ENCODE measurements around the gene FMN2. TPM values are rescaled to one million over a fixed set of nuclear protein-coding genes. Genes with fewer than 3 reads are reported as not detected.

The FMN2 gene
- total RNA-seq, 1 experiment from 2014 or later: 0.59 TPM

DNA sequence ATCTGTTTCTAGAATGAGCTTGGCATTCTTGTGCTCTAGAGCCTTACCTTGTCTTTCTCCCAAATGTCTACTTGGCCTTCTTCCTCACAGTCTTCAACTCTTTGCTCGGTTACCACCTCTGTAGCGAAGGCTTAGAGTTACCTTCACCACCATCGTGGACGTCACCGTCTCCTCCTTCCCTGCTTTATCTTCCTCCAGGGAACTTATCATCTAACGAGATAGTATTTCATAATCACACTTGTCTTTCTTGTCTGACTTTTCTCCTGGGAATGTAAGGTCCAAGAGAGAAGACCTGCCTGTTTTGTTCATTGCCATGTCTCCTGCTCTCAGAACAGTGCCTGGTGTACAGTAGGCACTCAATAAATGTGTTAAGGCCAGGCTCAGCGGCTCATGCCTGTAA lies 404.7 kb downstream of the FMN2 start:
- no peak overlapping the region for H2BK120ac ChIP-seq (ENCODE audit: low read depth, low read length, poor library complexity, severe bottlenecking)
- no peaks in the 10 kb centered on the region for H4K20me1 ChIP-seq (ENCODE audit: control insufficient read depth, insufficient read depth, insufficient read length)
- no peak overlapping the region for H3T11ph ChIP-seq (ENCODE audit: low read length)
- 0 out of 2 replicates have a peak, but pooled peaks cover 5% of the 10 kb centered on the region for H3K4me1 ChIP-seq (ENCODE audit: insufficient read depth, low read length)
- H3K27ac ChIP-seq (ENCODE audit: insufficient read length, low read depth, low read length): no peak overlapping the region
- Mint-ChIP-seq H3K9me3 (no peaks in the 10 kb centered on the region), H3K27me3 (ENCODE audit: low read depth) (peaks cover 22% of the 10 kb centered on the region), H3K4me3 (no peak overlapping the region), H3K4me1 (peaks cover 0 to 9% of the 10 kb centered on the region in 2 experiments; a peak in 3 of 4 replicates), H3K27ac (no peak overlapping the region; a peak in 1 of 7 replicates), H3K36me3 (ENCODE audit: insufficient read depth in 1 of 3, low read depth in 3 of 3) (no peaks in the 10 kb centered on the region)
- H3K9ac ChIP-seq (ENCODE audit: extremely low read depth, insufficient read length, low read length): no peak overlapping the region
- H2BK12ac ChIP-seq (ENCODE audit: insufficient read length, low read depth, low read length): no peak overlapping the region
- H3K79me1 ChIP-seq (ENCODE audit: insufficient read depth, low read depth, low read length, poor library complexity, severe bottlenecking): no peaks in the 10 kb centered on the region
- H2BK20ac ChIP-seq (ENCODE audit: low read depth, low read length, poor library complexity, severe bottlenecking): no peak overlapping the region
- no peak overlapping the region for H3K4ac ChIP-seq (ENCODE audit: low read depth, low read length)
- TF ChIP-seq, protein P1, sequence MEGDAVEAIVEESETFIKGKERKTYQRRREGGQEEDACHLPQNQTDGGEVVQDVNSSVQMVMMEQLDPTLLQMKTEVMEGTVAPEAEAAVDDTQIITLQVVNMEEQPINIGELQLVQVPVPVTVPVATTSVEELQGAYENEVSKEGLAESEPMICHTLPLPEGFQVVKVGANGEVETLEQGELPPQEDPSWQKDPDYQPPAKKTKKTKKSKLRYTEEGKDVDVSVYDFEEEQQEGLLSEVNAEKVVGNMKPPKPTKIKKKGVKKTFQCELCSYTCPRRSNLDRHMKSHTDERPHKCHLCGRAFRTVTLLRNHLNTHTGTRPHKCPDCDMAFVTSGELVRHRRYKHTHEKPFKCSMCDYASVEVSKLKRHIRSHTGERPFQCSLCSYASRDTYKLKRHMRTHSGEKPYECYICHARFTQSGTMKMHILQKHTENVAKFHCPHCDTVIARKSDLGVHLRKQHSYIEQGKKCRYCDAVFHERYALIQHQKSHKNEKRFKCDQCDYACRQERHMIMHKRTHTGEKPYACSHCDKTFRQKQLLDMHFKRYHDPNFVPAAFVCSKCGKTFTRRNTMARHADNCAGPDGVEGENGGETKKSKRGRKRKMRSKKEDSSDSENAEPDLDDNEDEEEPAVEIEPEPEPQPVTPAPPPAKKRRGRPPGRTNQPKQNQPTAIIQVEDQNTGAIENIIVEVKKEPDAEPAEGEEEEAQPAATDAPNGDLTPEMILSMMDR (conservative IDR thresholded peaks at IDR 0.05): no peak
- H3K23me2 ChIP-seq (ENCODE audit: insufficient read length, low read depth, low read length, poor library complexity, severe bottlenecking): peaks cover 5% of the 10 kb centered on the region
- WGBS (ENCODE audit: extremely low coverage, insufficient read length, low lambda C conversion rate): no CpG with 5 or more reads among the region's 7 CpGs
- no peak overlapping the region for H3K56ac ChIP-seq (ENCODE audit: insufficient read length, low read depth, low read length)
- no peak for DNase-seq
- H3K4me2 ChIP-seq (ENCODE audit: insufficient read depth, insufficient read length, low read length): no peak overlapping the region
- no peak overlapping the region for H4K8ac ChIP-seq (replicated peaks; ENCODE audit: insufficient read length, low read depth, low read length)
- no peak overlapping the region for H3K23ac ChIP-seq (ENCODE audit: insufficient read length, low read depth, low read length)
- H3K79me2 ChIP-seq (ENCODE audit: insufficient read depth, low read length): no peaks in the 10 kb centered on the region
- no peak overlapping the region for H3K14ac ChIP-seq (ENCODE audit: insufficient read depth, low read length)
- H3K27me3 ChIP-seq (ENCODE audit: insufficient read depth, low read length): no peaks in the 10 kb centered on the region; the same call in 1 of the 2 replicates
- H2AFZ ChIP-seq (ENCODE audit: low read length): no peak overlapping the region
- H2BK5ac ChIP-seq (ENCODE audit: insufficient read length, low read length): no peak overlapping the region
- H4K91ac ChIP-seq (ENCODE audit: insufficient read length, low read depth, low read length): no peak overlapping the region
- H4K5ac ChIP-seq (ENCODE audit: insufficient read length, low read depth, low read length): no peak overlapping the region
- no peak overlapping the region for H2BK15ac ChIP-seq (ENCODE audit: low read depth, low read length)
- H2AK5ac ChIP-seq (ENCODE audit: insufficient read length, low read length): no peak overlapping the region
- no peaks in the 10 kb centered on the region for H3K9me3 ChIP-seq (ENCODE audit: control insufficient read depth, low read depth, low read length)
- no peak overlapping the region for H3K18ac ChIP-seq (ENCODE audit: insufficient read length, low read depth, low read length)
